GM12872 (cell line): ENCODE results near the gene HINT1.
A peak's percentile ranks its signal among the peaks of the same experiment; 100 is the strongest.

Source experiments
- TF ChIP-seq, protein P1 (sequence below): IDR thresholded peaks from 3 replicates; pipeline ENCODE4 v1.5.1; 2011; ENCODE audit warnings: low read depth, mild to moderate bottlenecking, low read length, moderate library complexity; ENCODE audit not compliant: insufficient read depth

HINT1 gene

DNA sequence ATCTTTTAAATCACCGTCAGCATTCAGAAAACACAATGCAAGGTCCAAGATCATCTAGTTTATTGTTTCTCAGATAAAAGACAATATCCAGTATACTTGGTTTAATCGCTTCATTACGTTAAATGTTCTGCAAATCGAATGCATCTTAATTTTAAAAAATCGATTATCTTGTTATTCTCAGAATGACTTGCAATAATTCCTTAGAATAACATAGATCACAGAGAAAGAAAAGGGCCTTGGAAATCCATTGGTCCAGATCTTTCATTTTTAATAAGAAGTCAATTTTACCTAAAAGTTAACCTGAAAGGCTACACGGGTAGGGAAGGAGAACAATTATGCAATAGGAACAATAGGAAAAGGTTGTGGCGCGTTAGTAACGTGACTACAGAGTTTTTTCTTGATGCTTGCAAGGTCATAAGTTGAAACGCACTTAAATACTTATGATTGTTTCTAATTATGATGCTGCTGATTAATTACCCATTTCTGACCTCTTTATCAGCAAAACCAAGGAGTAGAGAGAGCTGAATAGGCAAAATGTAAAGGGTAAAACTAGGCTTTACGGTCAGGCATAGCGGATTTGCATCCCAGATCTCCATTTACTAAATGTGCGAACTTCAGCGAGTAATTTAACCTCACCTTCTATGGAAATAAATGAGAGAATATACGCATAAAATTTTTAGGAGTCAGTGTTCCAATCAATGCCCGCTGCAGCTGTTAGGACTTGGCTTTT, 4.9 kb upstream of the HINT1 start:
- TF ChIP-seq, protein P1, sequence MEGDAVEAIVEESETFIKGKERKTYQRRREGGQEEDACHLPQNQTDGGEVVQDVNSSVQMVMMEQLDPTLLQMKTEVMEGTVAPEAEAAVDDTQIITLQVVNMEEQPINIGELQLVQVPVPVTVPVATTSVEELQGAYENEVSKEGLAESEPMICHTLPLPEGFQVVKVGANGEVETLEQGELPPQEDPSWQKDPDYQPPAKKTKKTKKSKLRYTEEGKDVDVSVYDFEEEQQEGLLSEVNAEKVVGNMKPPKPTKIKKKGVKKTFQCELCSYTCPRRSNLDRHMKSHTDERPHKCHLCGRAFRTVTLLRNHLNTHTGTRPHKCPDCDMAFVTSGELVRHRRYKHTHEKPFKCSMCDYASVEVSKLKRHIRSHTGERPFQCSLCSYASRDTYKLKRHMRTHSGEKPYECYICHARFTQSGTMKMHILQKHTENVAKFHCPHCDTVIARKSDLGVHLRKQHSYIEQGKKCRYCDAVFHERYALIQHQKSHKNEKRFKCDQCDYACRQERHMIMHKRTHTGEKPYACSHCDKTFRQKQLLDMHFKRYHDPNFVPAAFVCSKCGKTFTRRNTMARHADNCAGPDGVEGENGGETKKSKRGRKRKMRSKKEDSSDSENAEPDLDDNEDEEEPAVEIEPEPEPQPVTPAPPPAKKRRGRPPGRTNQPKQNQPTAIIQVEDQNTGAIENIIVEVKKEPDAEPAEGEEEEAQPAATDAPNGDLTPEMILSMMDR: no peak

DNA sequence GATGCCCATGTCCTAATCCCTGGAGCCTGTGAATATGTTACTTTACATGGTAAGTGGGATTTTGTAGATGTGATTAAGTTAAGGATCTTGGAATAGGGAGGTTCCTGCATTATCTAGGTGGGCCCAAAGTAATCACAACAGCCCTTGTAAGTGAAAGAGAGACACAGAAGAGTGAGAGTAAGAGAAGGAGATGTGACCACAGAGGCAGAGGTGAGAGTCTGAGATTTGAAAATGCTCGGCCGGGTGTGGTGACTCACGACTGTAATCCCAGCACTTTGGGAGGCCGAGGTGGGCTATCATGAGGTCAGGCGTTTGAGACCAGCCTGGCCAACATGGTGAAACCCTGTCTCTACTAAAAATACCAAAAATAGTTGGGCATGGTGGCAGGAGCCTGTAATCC, 2.6 kb upstream of the HINT1 start:
- TF ChIP-seq, protein P1: no peak

DNA sequence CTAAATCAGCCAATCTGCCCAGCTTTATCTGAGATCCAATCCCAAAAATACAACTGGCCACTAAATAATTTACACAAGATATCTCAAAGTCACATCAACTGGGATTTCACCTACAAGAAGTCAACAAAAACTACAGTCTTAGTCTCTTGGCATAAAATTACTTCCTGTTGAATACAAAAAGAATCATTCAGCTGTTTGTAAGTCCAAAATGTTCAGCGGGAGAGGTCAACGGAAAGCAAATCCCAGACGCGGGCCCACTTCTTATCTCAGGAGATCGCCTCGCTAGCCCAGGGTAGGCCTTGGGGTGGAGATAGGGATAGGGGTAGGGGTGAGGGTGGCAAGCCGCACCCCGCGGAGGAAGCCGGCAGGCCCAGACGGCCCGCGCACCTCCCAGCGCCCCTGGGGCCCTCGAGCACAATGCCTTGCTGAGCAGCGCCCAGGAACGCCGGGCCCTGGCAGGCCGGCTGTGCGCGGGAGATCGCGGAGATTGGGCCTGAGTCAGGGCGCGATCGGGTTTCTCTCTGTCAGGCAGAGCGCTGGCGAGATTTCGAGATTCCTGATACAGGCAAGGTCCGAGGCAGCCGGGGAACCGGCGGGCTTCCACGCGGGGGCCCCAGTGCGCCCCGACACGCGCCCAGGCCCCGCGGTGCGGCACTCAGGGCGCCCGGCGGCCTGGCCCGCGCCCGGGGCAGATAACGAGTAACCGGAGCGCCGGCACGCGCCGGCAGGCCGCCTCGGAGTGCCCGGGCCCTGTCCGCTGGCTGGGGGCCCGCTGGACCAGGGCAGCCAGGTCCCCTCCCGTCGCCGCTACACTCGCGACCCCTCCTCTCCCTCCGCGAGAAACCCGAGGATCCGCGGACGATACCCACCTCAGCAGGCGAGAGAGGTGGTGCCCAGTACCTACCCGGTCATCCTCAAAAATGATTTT, 601 bp downstream of the HINT1 start:
- TF ChIP-seq, protein P1: peak; percentile 32; the same call in 1 of the 3 replicates

DNA sequence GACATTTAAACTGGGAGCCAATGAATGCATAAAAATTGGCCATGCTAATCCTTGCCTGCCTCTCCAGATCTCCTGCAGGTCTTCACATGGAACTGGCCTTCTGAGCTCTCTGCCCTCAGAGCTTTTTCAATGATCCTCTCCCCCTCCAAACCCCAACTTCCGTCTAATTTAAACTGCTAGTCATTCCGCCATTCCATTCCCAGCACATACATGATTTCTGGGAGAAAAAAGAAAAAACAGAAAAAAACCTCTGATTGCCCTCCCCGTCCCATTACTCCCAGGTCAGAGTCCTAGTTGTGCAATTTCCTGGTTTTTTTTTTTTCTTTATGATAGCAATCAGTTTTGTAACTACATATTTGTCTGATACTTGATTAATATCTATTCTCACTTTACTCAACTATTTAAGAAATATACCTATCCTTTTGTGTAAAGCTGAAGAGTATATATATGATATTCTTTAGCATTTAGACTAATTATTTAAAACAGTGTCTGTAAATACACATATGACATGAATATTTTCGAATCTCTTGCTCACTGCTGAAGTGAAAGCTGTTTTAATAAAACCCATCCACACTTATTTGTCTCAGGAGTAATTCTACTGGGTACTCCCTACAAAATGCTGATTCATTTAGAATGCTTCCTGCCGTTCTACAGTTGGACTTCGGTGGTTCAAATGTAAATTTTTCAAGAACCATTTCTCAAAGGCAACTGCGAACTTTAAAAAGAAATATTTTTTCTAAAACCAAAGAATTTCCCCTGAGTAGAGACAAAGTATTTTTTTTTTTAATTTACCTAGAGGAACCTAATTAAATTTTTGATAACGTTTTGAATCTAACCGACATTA, 1.6 kb downstream of the HINT1 start:
- TF ChIP-seq, protein P1: no peak

GRCh38 chr5:131160134-131160533, 4.9 kb downstream of the HINT1 start:
- TF ChIP-seq, protein P1: no peak

GRCh38 chr5:131156957-131157356, 8.1 kb downstream of the HINT1 start:
- TF ChIP-seq, protein P1: no peak
